DLD1 (cell line): ENCODE measurements around the gene DLGAP4.

Experiments used
- in situ Hi-C: cut with HindIII; loops from 2 replicates; pipeline ENCODE4 v1.10.0; 2017; ENCODE audit warnings: low sequenced_read_pairs

DLGAP4 gene

GRCh38 chr20:36440370-36441026, 134.4 kb downstream of the DLGAP4 start:
- in situ Hi-C loops: no loop called here

GRCh38 chr20:36441027-36441414, 134.9 kb downstream of the DLGAP4 start:
- in situ Hi-C loops: no loop called here

- in situ Hi-C loops: no loop called here
Observed at GRCh38 chr20:36441416-36441815, 135.3 kb downstream of the DLGAP4 start.

GRCh38 chr20:36445847-36446246, 139.7 kb downstream of the DLGAP4 start:
- in situ Hi-C loops: no loop called here

- in situ Hi-C loops: no loop called here
Observed at GRCh38 chr20:36446557-36446956, 140.4 kb downstream of the DLGAP4 start.

- in situ Hi-C loops: no loop called here
Observed at GRCh38 chr20:36447101-36447500, 141.0 kb downstream of the DLGAP4 start.

GRCh38 chr20:36449663-36450062, 143.5 kb downstream of the DLGAP4 start:
- in situ Hi-C loops: no loop called here

GRCh38 chr20:36454332-36454697, 148.2 kb downstream of the DLGAP4 start:
- in situ Hi-C loops: no loop called here

GRCh38 chr20:36454698-36455427, 148.7 kb downstream of the DLGAP4 start:
- in situ Hi-C loops: no loop called here

GRCh38 chr20:36455972-36456625, 150.0 kb downstream of the DLGAP4 start:
- in situ Hi-C loops: no loop called here

- in situ Hi-C loops: no loop called here
Observed at GRCh38 chr20:36460648-36461599, 154.8 kb downstream of the DLGAP4 start.

GRCh38 chr20:36461600-36462439, 155.7 kb downstream of the DLGAP4 start:
- in situ Hi-C loops: no loop called here

- in situ Hi-C loops: no loop called here
Observed at GRCh38 chr20:36462440-36463211, 156.5 kb downstream of the DLGAP4 start.

- in situ Hi-C loops: no loop called here
Observed at GRCh38 chr20:36463212-36464061, 157.3 kb downstream of the DLGAP4 start.

GRCh38 chr20:36465109-36466080, 159.3 kb downstream of the DLGAP4 start:
- in situ Hi-C loops: no loop called here

GRCh38 chr20:36466089-36466488, 159.9 kb downstream of the DLGAP4 start:
- in situ Hi-C loops: no loop called here
